H9 (cell line): ENCODE measurements around the gene CFAP61. TPM values are rescaled to one million over a fixed set of nuclear protein-coding genes. Genes with fewer than 3 reads are reported as not detected.

Experiments
- DNase-seq: peaks from one replicate; pipeline ENCODE4 v3.0.0-alpha.2; 2017
- H2AFZ ChIP-seq: one replicate; pipeline ENCODE4 v1.6.1; 2013; ENCODE audit warnings: mild to moderate bottlenecking, low read length, control low read depth, moderate library complexity
- H2AK5ac ChIP-seq: 2 replicates; pipeline ENCODE4 v1.6.1; 2013; ENCODE audit warnings: low read length, control low read depth, mixed read lengths; ENCODE audit not compliant: insufficient read length
- H2BK120ac ChIP-seq: one replicate; pipeline ENCODE4 v1.6.1; 2013; ENCODE audit warnings: low read depth, mild to moderate bottlenecking, low read length, control low read depth, inconsistent platforms; ENCODE audit not compliant: poor library complexity, severe bottlenecking
- H2BK12ac ChIP-seq: 2 replicates; pipeline ENCODE4 v1.6.1; 2013; ENCODE audit warnings: low read length, control low read depth, mixed read lengths, low read depth; ENCODE audit not compliant: insufficient read length
- H2BK15ac ChIP-seq: 2 replicates; pipeline ENCODE4 v1.6.1; 2013; ENCODE audit warnings: low read depth, low read length, control low read depth
- H2BK20ac ChIP-seq: one replicate; pipeline ENCODE4 v1.6.1; 2013; ENCODE audit warnings: low read depth, mild to moderate bottlenecking, low read length, control low read depth, inconsistent platforms; ENCODE audit not compliant: poor library complexity, severe bottlenecking
- H2BK5ac ChIP-seq: 2 replicates; pipeline ENCODE4 v1.6.1; 2013; ENCODE audit warnings: low read length, control low read depth, mixed read lengths; ENCODE audit not compliant: insufficient read length
- H3K14ac ChIP-seq: 2 replicates; pipeline ENCODE4 v1.6.1; 2013; ENCODE audit warnings: low read length, control low read depth; ENCODE audit not compliant: insufficient read depth
- H3K18ac ChIP-seq: 2 replicates; pipeline ENCODE4 v1.6.1; 2013; ENCODE audit warnings: low read depth, mild to moderate bottlenecking, mixed read lengths, low read length, control low read depth; ENCODE audit not compliant: insufficient read length
- H3K23ac ChIP-seq: 2 replicates; pipeline ENCODE4 v1.6.1; 2013; ENCODE audit warnings: low read length, control low read depth, mixed read lengths, low read depth; ENCODE audit not compliant: insufficient read length
- H3K23me2 ChIP-seq: 2 replicates; pipeline ENCODE4 v1.6.1; 2013; ENCODE audit warnings: low read depth, mild to moderate bottlenecking, mixed read lengths, low read length, control low read depth; ENCODE audit not compliant: insufficient read length, poor library complexity, severe bottlenecking
- H3K27ac ChIP-seq: 2 replicates; pipeline ENCODE4 v1.5.1; 2013; ENCODE audit warnings: low read length, control low read depth, mixed read lengths, low read depth; ENCODE audit not compliant: insufficient read length
- H3K27me3 ChIP-seq: 2 replicates; pipeline ENCODE4 v1.6.1; 2013; ENCODE audit warnings: low read length, control low read depth, inconsistent platforms; ENCODE audit not compliant: insufficient read depth
- H3K4ac ChIP-seq: 2 replicates; pipeline ENCODE4 v1.6.1; 2013; ENCODE audit warnings: low read depth, mild to moderate bottlenecking, control low read depth, inconsistent platforms, low read length, moderate library complexity
- H3K4me1 ChIP-seq: 2 replicates; pipeline ENCODE4 v1.6.1; 2013; ENCODE audit warnings: low read length, control low read depth, inconsistent platforms; ENCODE audit not compliant: insufficient read depth
- H3K4me2 ChIP-seq: 2 replicates; pipeline ENCODE4 v1.6.1; 2013; ENCODE audit warnings: low read length, control low read depth, mixed read lengths; ENCODE audit not compliant: insufficient read length, insufficient read depth
- H3K56ac ChIP-seq: 2 replicates; pipeline ENCODE4 v1.6.1; 2013; ENCODE audit warnings: low read depth, mild to moderate bottlenecking, mixed read lengths, low read length, control low read depth; ENCODE audit not compliant: insufficient read length
- H3K79me1 ChIP-seq: 2 replicates; pipeline ENCODE4 v1.6.1; 2013; ENCODE audit warnings: low read depth, mild to moderate bottlenecking, moderate library complexity, low read length, control low read depth, inconsistent platforms; ENCODE audit not compliant: insufficient read depth, poor library complexity, severe bottlenecking
- H3K79me2 ChIP-seq: 2 replicates; pipeline ENCODE4 v1.6.1; 2013; ENCODE audit warnings: low read length, control low read depth, inconsistent platforms; ENCODE audit not compliant: insufficient read depth
- H3K9ac ChIP-seq: 2 replicates; pipeline ENCODE4 v1.6.1; 2013; ENCODE audit warnings: low read length, control low read depth, mixed read lengths; ENCODE audit not compliant: insufficient read length; ENCODE audit errors: extremely low read depth
- H3K9me3 ChIP-seq: one replicate; pipeline ENCODE4 v1.6.1; 2013; ENCODE audit warnings: low read depth, low read length, inconsistent platforms; ENCODE audit not compliant: control insufficient read depth
- H3T11ph ChIP-seq: one replicate; pipeline ENCODE4 v1.6.1; 2013; ENCODE audit warnings: mild to moderate bottlenecking, low read length, control low read depth, inconsistent platforms
- H4K20me1 ChIP-seq: one replicate; pipeline ENCODE4 v1.6.1; 2013; ENCODE audit not compliant: control insufficient read depth, insufficient read length, insufficient read depth
- H4K5ac ChIP-seq: 2 replicates; pipeline ENCODE4 v1.6.1; 2013; ENCODE audit warnings: low read depth, mild to moderate bottlenecking, mixed read lengths, low read length, control low read depth; ENCODE audit not compliant: insufficient read length
- H4K8ac ChIP-seq: replicated peaks from 2 replicates; pipeline ENCODE4 v1.6.1; 2013; ENCODE audit warnings: low read length, control low read depth, mixed read lengths, low read depth; ENCODE audit not compliant: insufficient read length
- H4K91ac ChIP-seq: 2 replicates; pipeline ENCODE4 v1.6.1; 2013; ENCODE audit warnings: low read depth, mild to moderate bottlenecking, moderate library complexity, mixed read lengths, low read length, control low read depth; ENCODE audit not compliant: insufficient read length
- H3K27ac Mint-ChIP-seq, 3 experiments: 2 replicates in 2 of 3; 3 replicates in 1 of 3; pipeline ENCODE4 v1.8.0; 2020 to 2021; ENCODE audit warnings: mixed read lengths in 3 of 3, mild to moderate bottlenecking in 1 of 3, moderate library complexity in 1 of 3
- H3K27me3 Mint-ChIP-seq: 2 replicates; pipeline ENCODE4 v1.8.0; 2021; ENCODE audit warnings: low read depth, mild to moderate bottlenecking, moderate library complexity, mixed read lengths
- H3K36me3 Mint-ChIP-seq, 3 experiments: 2 replicates in 2 of 3; 3 replicates in 1 of 3; pipeline ENCODE4 v1.8.0; 2020 to 2021; ENCODE audit warnings: low read depth in 3 of 3, mixed read lengths in 3 of 3; ENCODE audit not compliant: insufficient read depth in 1 of 3
- H3K4me1 Mint-ChIP-seq, 2 experiments: 2 replicates each; pipeline ENCODE4 v1.8.0; 2020; ENCODE audit warnings: mixed read lengths in 2 of 2
- H3K4me3 Mint-ChIP-seq, 2 experiments: 2 replicates in 1 of 2; 3 replicates in 1 of 2; pipeline ENCODE4 v1.8.0; 2020 to 2021; ENCODE audit warnings: mild to moderate bottlenecking in 2 of 2, mixed read lengths in 2 of 2, moderate library complexity in 1 of 2
- H3K9me3 Mint-ChIP-seq, 2 experiments: 2 replicates in 1 of 2; 3 replicates in 1 of 2; pipeline ENCODE4 v1.8.0; 2020; ENCODE audit warnings: mild to moderate bottlenecking in 2 of 2, mixed read lengths in 2 of 2, moderate library complexity in 1 of 2
- WGBS: extraction: QIAGEN DNeasy Blood & Tissue Kit; methylation state at CpG from one replicate; pipeline ENCODE4 v1.1.7; 2013; ENCODE audit warnings: missing lambda C conversion rate, low lambda C conversion rate, mixed read lengths; ENCODE audit not compliant: insufficient read length; ENCODE audit errors: extremely low coverage; 5-methylcytosine and 5-hydroxymethylcytosine counted together
- total RNA-seq: library from RNA; stranded (reverse); gene quantifications from 2 replicates; pipeline ENCODE4 v1.2.1, GENCODE V29; 2021
- TF ChIP-seq, protein P1 (sequence below): fragments of 200-600 bp; sonication (generic); conservative IDR thresholded peaks from 3 replicates; pipeline ENCODE4 v1.8.0; 2021; ENCODE audit warnings: antibody characterized with exemption, mild to moderate bottlenecking

The CFAP61 gene
- total RNA-seq, 1 experiment from 2014 or later, result 0.44 TPM

DNA sequence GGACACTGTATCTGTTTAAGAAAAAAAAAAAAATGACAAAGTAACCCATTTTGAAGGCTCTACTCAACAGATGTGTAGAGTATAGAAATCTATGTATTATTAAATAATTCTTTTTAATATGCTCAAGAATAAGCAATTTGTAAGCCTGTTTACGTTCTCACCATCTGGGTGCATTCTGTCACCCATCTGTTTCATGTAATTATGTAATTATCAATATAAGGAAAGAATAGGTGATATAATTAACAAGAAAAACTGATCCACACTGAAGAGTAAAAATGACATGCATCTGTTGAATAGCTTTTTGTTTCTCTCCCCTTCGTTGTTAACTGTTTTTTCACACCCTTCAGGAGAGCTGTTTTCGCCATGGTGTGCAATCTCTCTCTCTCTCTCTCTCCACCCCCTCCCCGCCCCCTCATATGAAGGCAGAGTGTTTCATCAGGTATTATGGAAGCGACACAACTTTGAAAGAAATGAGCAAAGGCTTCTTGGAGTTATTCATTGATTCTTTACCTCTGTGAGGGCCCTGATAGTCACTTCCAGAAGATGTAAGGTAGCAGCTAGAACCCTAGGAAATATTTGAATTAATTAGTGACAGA is 161.3 kb downstream of the CFAP61 start:
- Histone ChIP-seq H3K79me2 (no peaks in the 10 kb centered on the region), H2BK12ac (no peak overlapping the region), H2BK15ac (no peak overlapping the region), H3K9me3 (no peaks in the 10 kb centered on the region), H3K23ac (no peak overlapping the region), H4K91ac (no peak overlapping the region), H4K20me1 (no peaks in the 10 kb centered on the region), H4K8ac (no peak overlapping the region), H4K5ac (no peak overlapping the region), H3K56ac (no peak overlapping the region), H3K14ac (no peak overlapping the region), H3K79me1 (no peaks in the 10 kb centered on the region), H3K4me1 (no peaks in the 10 kb centered on the region), H3K4me2 (no peak overlapping the region), H3K9ac (no peak overlapping the region), H3K18ac (no peak overlapping the region), H3K27me3 (no peaks in the 10 kb centered on the region), H2BK20ac (no peak overlapping the region), H2BK120ac (no peak overlapping the region), H2AFZ (no peak overlapping the region), H2AK5ac (no peak overlapping the region), H3T11ph (no peak overlapping the region), H2BK5ac (no peak overlapping the region), H3K27ac (no peak overlapping the region), H3K4ac (no peak overlapping the region), H3K23me2 (no peaks in the 10 kb centered on the region)
- peaks cover 6 to 8% of the 10 kb centered on the region in 2 experiments; a peak in 4 of 5 replicates for H3K9me3 Mint-ChIP-seq
- peaks cover under 1 to 7% (median 2%) of the 10 kb centered on the region in 3 experiments; a peak in 4 of 7 replicates for H3K36me3 Mint-ChIP-seq
- H3K27ac Mint-ChIP-seq, result no peak overlapping the region
- WGBS, result no CpG with 5 or more reads among the region's 5 CpGs
- no peak for DNase-seq
- TF ChIP-seq, protein P1, sequence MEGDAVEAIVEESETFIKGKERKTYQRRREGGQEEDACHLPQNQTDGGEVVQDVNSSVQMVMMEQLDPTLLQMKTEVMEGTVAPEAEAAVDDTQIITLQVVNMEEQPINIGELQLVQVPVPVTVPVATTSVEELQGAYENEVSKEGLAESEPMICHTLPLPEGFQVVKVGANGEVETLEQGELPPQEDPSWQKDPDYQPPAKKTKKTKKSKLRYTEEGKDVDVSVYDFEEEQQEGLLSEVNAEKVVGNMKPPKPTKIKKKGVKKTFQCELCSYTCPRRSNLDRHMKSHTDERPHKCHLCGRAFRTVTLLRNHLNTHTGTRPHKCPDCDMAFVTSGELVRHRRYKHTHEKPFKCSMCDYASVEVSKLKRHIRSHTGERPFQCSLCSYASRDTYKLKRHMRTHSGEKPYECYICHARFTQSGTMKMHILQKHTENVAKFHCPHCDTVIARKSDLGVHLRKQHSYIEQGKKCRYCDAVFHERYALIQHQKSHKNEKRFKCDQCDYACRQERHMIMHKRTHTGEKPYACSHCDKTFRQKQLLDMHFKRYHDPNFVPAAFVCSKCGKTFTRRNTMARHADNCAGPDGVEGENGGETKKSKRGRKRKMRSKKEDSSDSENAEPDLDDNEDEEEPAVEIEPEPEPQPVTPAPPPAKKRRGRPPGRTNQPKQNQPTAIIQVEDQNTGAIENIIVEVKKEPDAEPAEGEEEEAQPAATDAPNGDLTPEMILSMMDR, result no peak
- H3K4me3 Mint-ChIP-seq, result no peak overlapping the region
- no peaks in the 10 kb centered on the region; the same call in 1 of the 2 replicates for H3K27me3 Mint-ChIP-seq
- H3K4me1 Mint-ChIP-seq, result peaks cover 24 to 27% of the 10 kb centered on the region in 2 experiments
